Measurements from ENCODE around the gene MYRIP. TPM values are rescaled to one million over a fixed set of nuclear protein-coding genes. Genes with fewer than 3 reads are reported as not detected.

The MYRIP gene
- total and polyA plus RNA-seq, 3 donors from 2014 or later: 2.4 to 5.8 (median 4.8) TPM

- H3K27me3 ChIP-seq: no peaks in the 10 kb centered on the region
- intact Hi-C loops (cut with DNase I; ENCODE audit: low total_unique reads): no loop called here
- WGBS, 2 donors: 1 to 2% methylated on average over 38 to 47 of the region's 48 CpGs
Observed at GRCh38 chr3:39809995-39810595, 686 bp downstream of the MYRIP start.

GRCh38 chr3:39810647-39811161, 1.3 kb downstream of the MYRIP start:
- intact Hi-C loops (cut with DNase I; ENCODE audit: low total_unique reads): no loop called here
- no peaks in the 10 kb centered on the region for H3K9me3 ChIP-seq
- no peak overlapping the region for H3K27ac ChIP-seq
- WGBS, 2 donors: 24 to 27% methylated on average over 16 of the region's 16 CpGs
- no peaks in the 10 kb centered on the region for H3K36me3 ChIP-seq (ENCODE audit: low read depth, missing control alignments)
- H3K4me1 ChIP-seq: peaks cover 4% of the 10 kb centered on the region
- no peak for DNase-seq
- TF ChIP-seq CTCF (IDR thresholded peaks at IDR 0.05) (no peak), POLR2A (IDR thresholded peaks at IDR 0.05) (no peak)
- H3K27me3 ChIP-seq: no peaks in the 10 kb centered on the region
- H3K4me3 ChIP-seq: peak overlapping the region; percentile 59 to 69

More at GRCh38 chr3:39809995-39810595, 686 bp downstream of the MYRIP start:
- H3K27ac ChIP-seq: no peak overlapping the region
- peaks cover 4% of the 10 kb centered on the region for H3K4me1 ChIP-seq
- no peaks in the 10 kb centered on the region for H3K36me3 ChIP-seq (ENCODE audit: low read depth, missing control alignments)
- DNase-seq: no peak
- no peak for TF ChIP-seq POLR2A (IDR thresholded peaks at IDR 0.05)
- no peak for TF ChIP-seq CTCF (IDR thresholded peaks at IDR 0.05)
- no peaks in the 10 kb centered on the region for H3K9me3 ChIP-seq
- peak overlapping the region; percentile 59 to 69 for H3K4me3 ChIP-seq

GRCh38 chr3:39811561-39811960, 2.2 kb downstream of the MYRIP start:
- no peak for DNase-seq
- TF ChIP-seq POLR2A (IDR thresholded peaks at IDR 0.05) (no peak), CTCF (IDR thresholded peaks at IDR 0.05) (no peak)
- Histone ChIP-seq H3K27ac (no peak overlapping the region), H3K4me1 (peaks cover 4% of the 10 kb centered on the region), H3K4me3 (no peak overlapping the region), H3K36me3 (ENCODE audit: low read depth, missing control alignments) (no peaks in the 10 kb centered on the region), H3K9me3 (no peaks in the 10 kb centered on the region), H3K27me3 (no peaks in the 10 kb centered on the region)
- 41 to 72% methylated on average over 9 of the region's 9 CpGs for WGBS, 2 donors
- intact Hi-C loops (cut with DNase I; ENCODE audit: low total_unique reads): no loop called here

- Histone ChIP-seq H3K27ac (no peak overlapping the region), H3K9me3 (no peaks in the 10 kb centered on the region), H3K36me3 (ENCODE audit: low read depth, missing control alignments) (no peaks in the 10 kb centered on the region), H3K4me3 (no peak overlapping the region), H3K4me1 (peaks cover 4% of the 10 kb centered on the region), H3K27me3 (no peaks in the 10 kb centered on the region)
- WGBS, 2 donors: 47 to 64% methylated on average over 2 of the region's 2 CpGs
- intact Hi-C loops (cut with DNase I; ENCODE audit: low total_unique reads): no loop called here
- peak; percentile 31 for DNase-seq
- TF ChIP-seq POLR2A (IDR thresholded peaks at IDR 0.05) (no peak), CTCF (IDR thresholded peaks at IDR 0.05) (peak in 1 of 3 experiments; percentile 19)
Observed at GRCh38 chr3:39812537-39812936, 3.1 kb downstream of the MYRIP start.

- intact Hi-C loops (cut with DNase I; ENCODE audit: low total_unique reads): no loop called here
- no peak overlapping the region for H3K27ac ChIP-seq
- no peak for DNase-seq
- no peaks in the 10 kb centered on the region for H3K27me3 ChIP-seq
- H3K36me3 ChIP-seq (ENCODE audit: low read depth, missing control alignments): no peaks in the 10 kb centered on the region
- H3K9me3 ChIP-seq: no peaks in the 10 kb centered on the region
- H3K4me3 ChIP-seq: no peak overlapping the region
- peaks cover 4% of the 10 kb centered on the region for H3K4me1 ChIP-seq
- TF ChIP-seq CTCF (IDR thresholded peaks at IDR 0.05) (no peak), POLR2A (IDR thresholded peaks at IDR 0.05) (no peak)
Observed at GRCh38 chr3:39814007-39814406, 4.6 kb downstream of the MYRIP start.

Data from testis (tissue), 3 donors.